ENCODE measurements around the gene TMEM100.
"Not testable (repeated sequence)": the region's sequence is repeated elsewhere in the genome, so short reads cannot be mapped to it uniquely, and the experiment has no call there.

TMEM100 gene

GRCh38 chr17:55683550-55684315 lies 38.9 kb downstream of the TMEM100 start:
- no peak for DNase-seq

GRCh38 chr17:55681342-55681700 lies 41.3 kb downstream of the TMEM100 start:
- no peak for DNase-seq

- no peak for DNase-seq
Measured at GRCh38 chr17:55680686-55681341, 41.9 kb downstream of the TMEM100 start.

GRCh38 chr17:55677446-55677845 lies 45.2 kb downstream of the TMEM100 start:
- no peak for DNase-seq

GRCh38 chr17:55676274-55676673 lies 46.4 kb downstream of the TMEM100 start:
- DNase-seq: no peak

GRCh38 chr17:55673743-55674506 lies 48.7 kb downstream of the TMEM100 start:
- no peak for DNase-seq

- no peak for DNase-seq
Measured at GRCh38 chr17:55672585-55673501, 49.8 kb downstream of the TMEM100 start.

- DNase-seq: not testable (repeated sequence)
Measured at GRCh38 chr17:55672010-55672409, 50.7 kb downstream of the TMEM100 start.
